ENCODE results near the gene ADGB.

GRCh38 chr6:146857980-146858347 lies 259.2 kb downstream of the ADGB start:
- TF ChIP-seq POLR2A (IDR thresholded peaks at IDR 0.05): no peak
- no peak for TF ChIP-seq CTCF (IDR thresholded peaks at IDR 0.05)
